Liver (tissue), 9 donors: Measurements from ENCODE around the gene SLC25A46. TPM values are rescaled to one million over a fixed set of nuclear protein-coding genes. Genes with fewer than 3 reads are reported as not detected.

ENCODE experiments used
- DNase-seq: peaks from one replicate; pipeline ENCODE4 v3.0.0-alpha.2; 2017; ENCODE audit warnings: low spot score
- H3K27ac ChIP-seq, 2 donors: one replicate each; pipeline ENCODE4 v1.7.0; 2013; ENCODE audit warnings: inconsistent platforms in 2 of 2, low read length in 2 of 2, control low read depth in 1 of 2, low read depth in 1 of 2, mild to moderate bottlenecking in 1 of 2
- H3K27me3 ChIP-seq, 4 donors: one replicate each; pipeline versions ENCODE4 v1.6.1 to v1.7.0; 2013; ENCODE audit warnings: low read length in 3 of 4, inconsistent platforms in 1 of 4, mild to moderate bottlenecking in 1 of 4, moderate library complexity in 1 of 4; ENCODE audit not compliant: control insufficient read depth in 4 of 4, insufficient read depth in 4 of 4
- H3K36me3 ChIP-seq, 4 donors: one replicate each; pipeline versions ENCODE4 v1.6.1 to v1.7.0; 2013; ENCODE audit warnings: low read length in 3 of 4, mild to moderate bottlenecking in 3 of 4, low read depth in 1 of 4, moderate library complexity in 1 of 4; ENCODE audit not compliant: control insufficient read depth in 4 of 4, insufficient read depth in 3 of 4
- H3K4me1 ChIP-seq, 4 donors: one replicate each; pipeline versions ENCODE4 v1.6.1 to v1.7.0; 2013; ENCODE audit warnings: low read length in 3 of 4, mild to moderate bottlenecking in 3 of 4, moderate library complexity in 1 of 4; ENCODE audit not compliant: control insufficient read depth in 4 of 4, insufficient read depth in 4 of 4
- H3K4me3 ChIP-seq, 3 donors: one replicate each; pipeline versions ENCODE4 v1.6.1 to v1.7.0; 2013; ENCODE audit warnings: low read length in 3 of 3, control low read depth in 1 of 3, low read depth in 1 of 3, mild to moderate bottlenecking in 1 of 3
- H3K9ac ChIP-seq, 2 donors: one replicate each; pipeline ENCODE4 v1.7.0; 2013; ENCODE audit warnings: low read length in 2 of 2, mild to moderate bottlenecking in 2 of 2, moderate library complexity in 2 of 2, control low read depth in 1 of 2, low read depth in 1 of 2
- H3K9me3 ChIP-seq, 4 donors: one replicate each; pipeline versions ENCODE4 v1.6.1 to v1.7.0; 2013; ENCODE audit warnings: low read length in 3 of 4; ENCODE audit not compliant: control insufficient read depth in 4 of 4
- EGR1 ChIP-seq, 2 donors: IDR thresholded peaks; 2 replicates each; pipeline ENCODE4 v1.6.1; 2016 to 2018; ENCODE audit warnings: antibody characterized with exemption in 2 of 2, low read depth in 2 of 2
- FOXA1 ChIP-seq: IDR thresholded peaks from 2 replicates; pipeline ENCODE4 v1.6.1; 2016; ENCODE audit warnings: antibody characterized with exemption
- FOXA2 ChIP-seq: IDR thresholded peaks from 2 replicates; pipeline ENCODE4 v1.6.1; 2016; ENCODE audit warnings: antibody characterized with exemption
- GABPA ChIP-seq, 2 donors: IDR thresholded peaks in 1 of 2; conservative IDR thresholded peaks in 1 of 2; 2 replicates each; pipeline ENCODE4 v1.6.1; 2016; ENCODE audit warnings: antibody characterized with exemption in 2 of 2, mild to moderate bottlenecking in 1 of 2, moderate library complexity in 1 of 2
- HNF4A ChIP-seq, 2 donors: conservative IDR thresholded peaks; 2 replicates each; pipeline ENCODE4 v1.6.1; 2016; ENCODE audit warnings: antibody characterized with exemption in 2 of 2, mild to moderate bottlenecking in 2 of 2
- HNF4G ChIP-seq: IDR thresholded peaks from 2 replicates; pipeline ENCODE4 v1.6.1; 2016; ENCODE audit warnings: antibody characterized with exemption
- JUND ChIP-seq, 2 donors: IDR thresholded peaks; 2 replicates each; pipeline ENCODE4 v1.6.1; 2016; ENCODE audit warnings: antibody characterized with exemption in 2 of 2
- NR2F2 ChIP-seq: IDR thresholded peaks from 2 replicates; pipeline ENCODE4 v1.6.1; 2016; ENCODE audit warnings: antibody characterized with exemption
- RAD21 ChIP-seq, 2 donors: IDR thresholded peaks; 2 replicates each; pipeline ENCODE4 v1.6.1; 2016; ENCODE audit warnings: antibody characterized with exemption in 2 of 2, mild to moderate bottlenecking in 2 of 2
- RXRA ChIP-seq, 2 donors: IDR thresholded peaks; 2 replicates each; pipeline ENCODE4 v1.6.1; 2017 to 2018; ENCODE audit warnings: antibody characterized with exemption in 2 of 2, mild to moderate bottlenecking in 1 of 2
- SP1 ChIP-seq: IDR thresholded peaks from 2 replicates; pipeline ENCODE4 v1.6.1; 2018; ENCODE audit warnings: antibody characterized with exemption, mild to moderate bottlenecking
- TAF1 ChIP-seq: conservative IDR thresholded peaks from 2 replicates; pipeline ENCODE4 v1.6.1; 2016; ENCODE audit warnings: antibody characterized with exemption, mild to moderate bottlenecking
- WGBS: extraction: QIAGEN DNeasy Blood & Tissue Kit; methylation state at CpG from one replicate; pipeline ENCODE4 v1.1.7; 2013; 5-methylcytosine and 5-hydroxymethylcytosine counted together
- polyA plus RNA-seq, 2 donors: library from polyadenylated mRNA; stranded (reverse) in 1 of 2; unstranded in 1 of 2; fragments of 200-250 nt in 1 of 2; fragments of >200 nt in 1 of 2; fragmentation: Nextera tagmentation in 1 of 2; extraction: Ambion mirVana in 1 of 2; gene quantifications; one replicate each; pipeline versions ENCODE4 v1.2.1 to v1.2.3, GENCODE V29; 2013 to 2015
- total RNA-seq, 2 donors: library from RNA; depleted of rRNA; stranded (reverse); fragments of >200 nt; gene quantifications; one replicate each; pipeline ENCODE4 v1.2.3, GENCODE V29; 2014
- TF ChIP-seq, protein P1 (sequence below): IDR thresholded peaks from 2 replicates; pipeline ENCODE4 v1.6.1; 2016; ENCODE audit warnings: antibody characterized with exemption
- TF ChIP-seq, protein P2 (sequence below): IDR thresholded peaks from 2 replicates; pipeline ENCODE4 v1.6.1; 2016; ENCODE audit warnings: antibody characterized with exemption
- TF ChIP-seq, protein P3 (sequence below): fragments of 150-350 bp; IDR thresholded peaks from 2 replicates; pipeline ENCODE4 v1.5.1; 2017; ENCODE audit warnings: improper control_type of control experiment, low read depth, low read length; ENCODE audit not compliant: missing input control
- TF ChIP-seq, protein P4 (sequence below): IDR thresholded peaks from 2 replicates; pipeline ENCODE4 v1.6.1; 2016; ENCODE audit warnings: antibody characterized with exemption, mild to moderate bottlenecking
- TF ChIP-seq, protein P5 (sequence below): IDR thresholded peaks from 2 replicates; pipeline ENCODE4 v1.6.1; 2016; ENCODE audit warnings: antibody characterized with exemption
- donor health status: healthy.
- donor health status: healthy.
- donor health status: healthy.
- donor health status: healthy.
- donor health status: healthy.

SLC25A46 gene
- total and polyA plus RNA-seq, 4 donors: 18.6 to 54.5 (median 30.7) TPM

DNA sequence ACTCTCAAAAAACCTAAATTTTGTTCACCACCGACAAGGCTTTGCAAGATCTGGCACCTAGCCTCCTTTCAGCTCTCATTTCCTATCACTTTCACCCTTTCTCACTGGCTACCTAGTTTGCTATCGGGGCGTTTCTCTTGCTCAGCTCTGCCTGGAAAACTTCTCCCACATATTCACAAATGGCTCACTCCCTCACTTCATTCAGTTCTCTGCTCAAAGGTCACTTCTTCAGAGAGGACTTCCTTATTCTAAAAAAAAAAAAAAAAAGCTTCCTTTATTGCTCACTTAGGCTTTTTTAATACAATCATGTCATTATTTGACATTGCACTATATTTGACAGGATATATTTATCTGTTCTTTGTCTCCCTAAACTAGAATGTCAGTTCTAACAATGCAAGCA lies 2.1 kb upstream of the SLC25A46 start:
- H3K9ac ChIP-seq: no peak overlapping the region
- WGBS: 73% methylated on average over 3 of the region's 3 CpGs
- no peak for DNase-seq
- TF ChIP-seq NR2F2: no peak
- TF ChIP-seq, protein P1, sequence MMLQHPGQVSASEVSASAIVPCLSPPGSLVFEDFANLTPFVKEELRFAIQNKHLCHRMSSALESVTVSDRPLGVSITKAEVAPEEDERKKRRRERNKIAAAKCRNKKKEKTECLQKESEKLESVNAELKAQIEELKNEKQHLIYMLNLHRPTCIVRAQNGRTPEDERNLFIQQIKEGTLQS: no peak
- TF ChIP-seq FOXA1: no peak
- no peak for TF ChIP-seq EGR1 (IDR thresholded peaks at IDR 0.05; ENCODE audit: low read depth in 2 of 2)
- no peak for TF ChIP-seq HNF4A (conservative IDR thresholded peaks at IDR 0.05)
- TF ChIP-seq, protein P2, sequence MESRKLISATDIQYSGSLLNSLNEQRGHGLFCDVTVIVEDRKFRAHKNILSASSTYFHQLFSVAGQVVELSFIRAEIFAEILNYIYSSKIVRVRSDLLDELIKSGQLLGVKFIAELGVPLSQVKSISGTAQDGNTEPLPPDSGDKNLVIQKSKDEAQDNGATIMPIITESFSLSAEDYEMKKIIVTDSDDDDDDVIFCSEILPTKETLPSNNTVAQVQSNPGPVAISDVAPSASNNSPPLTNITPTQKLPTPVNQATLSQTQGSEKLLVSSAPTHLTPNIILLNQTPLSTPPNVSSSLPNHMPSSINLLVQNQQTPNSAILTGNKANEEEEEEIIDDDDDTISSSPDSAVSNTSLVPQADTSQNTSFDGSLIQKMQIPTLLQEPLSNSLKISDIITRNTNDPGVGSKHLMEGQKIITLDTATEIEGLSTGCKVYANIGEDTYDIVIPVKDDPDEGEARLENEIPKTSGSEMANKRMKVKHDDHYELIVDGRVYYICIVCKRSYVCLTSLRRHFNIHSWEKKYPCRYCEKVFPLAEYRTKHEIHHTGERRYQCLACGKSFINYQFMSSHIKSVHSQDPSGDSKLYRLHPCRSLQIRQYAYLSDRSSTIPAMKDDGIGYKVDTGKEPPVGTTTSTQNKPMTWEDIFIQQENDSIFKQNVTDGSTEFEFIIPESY: no peak
- no peak for TF ChIP-seq JUND (IDR thresholded peaks at IDR 0.05)
- TF ChIP-seq, protein P3, sequence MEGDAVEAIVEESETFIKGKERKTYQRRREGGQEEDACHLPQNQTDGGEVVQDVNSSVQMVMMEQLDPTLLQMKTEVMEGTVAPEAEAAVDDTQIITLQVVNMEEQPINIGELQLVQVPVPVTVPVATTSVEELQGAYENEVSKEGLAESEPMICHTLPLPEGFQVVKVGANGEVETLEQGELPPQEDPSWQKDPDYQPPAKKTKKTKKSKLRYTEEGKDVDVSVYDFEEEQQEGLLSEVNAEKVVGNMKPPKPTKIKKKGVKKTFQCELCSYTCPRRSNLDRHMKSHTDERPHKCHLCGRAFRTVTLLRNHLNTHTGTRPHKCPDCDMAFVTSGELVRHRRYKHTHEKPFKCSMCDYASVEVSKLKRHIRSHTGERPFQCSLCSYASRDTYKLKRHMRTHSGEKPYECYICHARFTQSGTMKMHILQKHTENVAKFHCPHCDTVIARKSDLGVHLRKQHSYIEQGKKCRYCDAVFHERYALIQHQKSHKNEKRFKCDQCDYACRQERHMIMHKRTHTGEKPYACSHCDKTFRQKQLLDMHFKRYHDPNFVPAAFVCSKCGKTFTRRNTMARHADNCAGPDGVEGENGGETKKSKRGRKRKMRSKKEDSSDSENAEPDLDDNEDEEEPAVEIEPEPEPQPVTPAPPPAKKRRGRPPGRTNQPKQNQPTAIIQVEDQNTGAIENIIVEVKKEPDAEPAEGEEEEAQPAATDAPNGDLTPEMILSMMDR: no peak
- TF ChIP-seq FOXA2: no peak
- no peak for TF ChIP-seq TAF1
- TF ChIP-seq, protein P4, sequence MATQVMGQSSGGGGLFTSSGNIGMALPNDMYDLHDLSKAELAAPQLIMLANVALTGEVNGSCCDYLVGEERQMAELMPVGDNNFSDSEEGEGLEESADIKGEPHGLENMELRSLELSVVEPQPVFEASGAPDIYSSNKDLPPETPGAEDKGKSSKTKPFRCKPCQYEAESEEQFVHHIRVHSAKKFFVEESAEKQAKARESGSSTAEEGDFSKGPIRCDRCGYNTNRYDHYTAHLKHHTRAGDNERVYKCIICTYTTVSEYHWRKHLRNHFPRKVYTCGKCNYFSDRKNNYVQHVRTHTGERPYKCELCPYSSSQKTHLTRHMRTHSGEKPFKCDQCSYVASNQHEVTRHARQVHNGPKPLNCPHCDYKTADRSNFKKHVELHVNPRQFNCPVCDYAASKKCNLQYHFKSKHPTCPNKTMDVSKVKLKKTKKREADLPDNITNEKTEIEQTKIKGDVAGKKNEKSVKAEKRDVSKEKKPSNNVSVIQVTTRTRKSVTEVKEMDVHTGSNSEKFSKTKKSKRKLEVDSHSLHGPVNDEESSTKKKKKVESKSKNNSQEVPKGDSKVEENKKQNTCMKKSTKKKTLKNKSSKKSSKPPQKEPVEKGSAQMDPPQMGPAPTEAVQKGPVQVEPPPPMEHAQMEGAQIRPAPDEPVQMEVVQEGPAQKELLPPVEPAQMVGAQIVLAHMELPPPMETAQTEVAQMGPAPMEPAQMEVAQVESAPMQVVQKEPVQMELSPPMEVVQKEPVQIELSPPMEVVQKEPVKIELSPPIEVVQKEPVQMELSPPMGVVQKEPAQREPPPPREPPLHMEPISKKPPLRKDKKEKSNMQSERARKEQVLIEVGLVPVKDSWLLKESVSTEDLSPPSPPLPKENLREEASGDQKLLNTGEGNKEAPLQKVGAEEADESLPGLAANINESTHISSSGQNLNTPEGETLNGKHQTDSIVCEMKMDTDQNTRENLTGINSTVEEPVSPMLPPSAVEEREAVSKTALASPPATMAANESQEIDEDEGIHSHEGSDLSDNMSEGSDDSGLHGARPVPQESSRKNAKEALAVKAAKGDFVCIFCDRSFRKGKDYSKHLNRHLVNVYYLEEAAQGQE: no peak
- TF ChIP-seq SP1: no peak
- TF ChIP-seq GABPA (IDR thresholded peaks at IDR 0.05 in 1 of 2, conservative IDR thresholded peaks at IDR 0.05 in 1 of 2): no peak
- TF ChIP-seq RXRA (IDR thresholded peaks at IDR 0.05): no peak
- TF ChIP-seq RAD21 (IDR thresholded peaks at IDR 0.05): no peak
- H3K4me3 ChIP-seq: no peak overlapping the region
- H3K9me3 ChIP-seq: no peaks in the 10 kb centered on the region
- no peaks in the 10 kb centered on the region for H3K36me3 ChIP-seq
- H3K27me3 ChIP-seq: no peaks in the 10 kb centered on the region
- H3K4me1 ChIP-seq: peaks cover 0 to 16% (median 7%) of the 10 kb centered on the region in 4 donors
- no peak overlapping the region for H3K27ac ChIP-seq

DNA sequence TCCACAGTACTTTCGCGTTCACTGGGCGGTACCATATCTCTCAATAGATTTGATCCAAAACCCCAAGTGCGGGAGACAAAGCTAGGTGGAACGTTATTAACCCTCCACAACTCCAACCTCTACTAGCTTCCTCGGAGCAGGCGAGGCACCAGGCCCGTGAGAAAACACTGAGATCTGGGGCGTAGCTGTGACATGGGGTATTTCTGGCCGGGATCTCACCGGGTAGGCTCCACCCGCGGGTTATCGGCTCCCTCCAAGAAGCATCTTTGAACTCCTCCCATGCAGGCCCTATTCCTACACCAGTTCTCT lies 350 bp upstream of the SLC25A46 start:
- under 1% methylated on average over 14 of the region's 14 CpGs for WGBS

More for the DNA sequence above, 350 bp upstream of the SLC25A46 start:
- no peaks in the 10 kb centered on the region for H3K36me3 ChIP-seq
- H3K4me1 ChIP-seq: peaks cover 0 to 16% (median 7%) of the 10 kb centered on the region in 4 donors
- peak overlapping the region; percentile 96 to 99 (median 97) for H3K4me3 ChIP-seq
- peak overlapping the region in 1 of 2 donors; percentile 88 for H3K27ac ChIP-seq
- TF ChIP-seq, protein P3: no peak
- no peak for TF ChIP-seq HNF4A (conservative IDR thresholded peaks at IDR 0.05)
- no peak for TF ChIP-seq HNF4G
- TF ChIP-seq FOXA2: no peak
- no peak for TF ChIP-seq RAD21 (IDR thresholded peaks at IDR 0.05)
- TF ChIP-seq EGR1 (IDR thresholded peaks at IDR 0.05; ENCODE audit: low read depth in 2 of 2): no peak
- TF ChIP-seq JUND (IDR thresholded peaks at IDR 0.05): no peak
- TF ChIP-seq RXRA (IDR thresholded peaks at IDR 0.05): no peak
- TF ChIP-seq TAF1: no peak
- TF ChIP-seq, protein P1: no peak
- TF ChIP-seq, protein P4: no peak
- TF ChIP-seq, protein P5, sequence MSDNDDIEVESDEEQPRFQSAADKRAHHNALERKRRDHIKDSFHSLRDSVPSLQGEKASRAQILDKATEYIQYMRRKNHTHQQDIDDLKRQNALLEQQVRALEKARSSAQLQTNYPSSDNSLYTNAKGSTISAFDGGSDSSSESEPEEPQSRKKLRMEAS: no peak
- no peak for TF ChIP-seq FOXA1
- no peak for TF ChIP-seq SP1
- no peak for TF ChIP-seq GABPA (IDR thresholded peaks at IDR 0.05 in 1 of 2, conservative IDR thresholded peaks at IDR 0.05 in 1 of 2)
- H3K27me3 ChIP-seq: no peaks in the 10 kb centered on the region
- no peaks in the 10 kb centered on the region for H3K9me3 ChIP-seq
- peak overlapping the region; percentile 55 to 96 for H3K9ac ChIP-seq
- no peak for DNase-seq
